Activated CD4-positive, alpha-beta T cell treated with anti-CD3 and anti-CD28 coated beads, Interleukin-2, amount 50 U/mL, for 4 hours (primary cell): ENCODE measurements around the gene KRTAP4-16.
"Not testable (repeated sequence)": the region's sequence is repeated elsewhere in the genome, so short reads cannot be mapped to it uniquely, and the experiment has no call there.

ENCODE experiments used
- DNase-seq, 2 experiments: peaks; one replicate each; pipeline ENCODE4 v3.0.0-alpha.2; 2020

Gene KRTAP4-16

GRCh38 chr17:41101586-41102259 lies at the start of gene KRTAP4-16:
Gene KRTAP4-16 (minus strand): TSS chr17:41102209. CDS start chr17:41102209, 0 bp downstream.
- no peak for DNase-seq

DNA sequence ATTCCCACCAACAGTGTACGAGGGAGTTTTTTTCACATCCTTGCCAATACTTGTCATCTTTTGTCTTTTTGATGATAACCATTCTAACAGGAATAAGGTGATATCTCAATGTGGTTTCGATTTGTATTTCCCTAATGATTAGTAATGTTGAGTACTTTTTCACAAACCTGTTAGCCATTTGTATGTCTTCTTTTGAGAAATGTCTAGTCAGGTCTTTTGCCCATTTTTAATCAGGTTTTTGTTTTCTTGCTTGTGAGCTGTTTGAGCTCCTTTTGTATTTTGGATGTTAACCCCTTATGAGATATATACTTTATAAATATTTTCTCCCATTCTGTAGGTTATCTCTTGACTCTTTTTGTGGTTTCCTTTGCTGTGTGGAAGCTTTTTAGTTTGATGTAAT lies 49.5 kb upstream of the KRTAP4-16 start:
- DNase-seq = no peak

- DNase-seq = no peak
Observed at GRCh38 chr17:41150026-41150425, 48.0 kb upstream of the KRTAP4-16 start.

DNA sequence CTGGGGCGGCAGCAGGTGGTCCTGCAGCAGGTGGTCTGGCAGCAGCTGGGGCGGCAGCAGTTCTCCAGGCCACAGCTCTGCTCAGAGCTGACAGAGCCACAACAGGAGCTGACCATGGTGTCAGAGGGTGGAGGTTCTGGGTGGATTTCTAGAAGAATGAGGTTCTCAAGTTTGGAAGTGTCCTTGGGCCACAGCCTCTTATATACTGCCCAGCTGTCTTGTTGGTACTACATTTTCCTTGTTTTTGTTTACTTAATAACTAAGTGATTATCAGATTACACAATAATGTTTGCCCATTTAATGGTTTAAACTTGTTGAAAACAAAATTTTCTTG lies 47.6 kb upstream of the KRTAP4-16 start, which contains the start of gene KRTAP4-5:
TSS of gene KRTAP4-5 (minus strand) at position 174 of the 334 bp plus-strand sequence. CDS start at position 116, 58 bp downstream.
- no peak for DNase-seq

GRCh38 chr17:41148971-41149651 lies 47.1 kb upstream of the KRTAP4-16 start:
- not testable (repeated sequence) for DNase-seq

GRCh38 chr17:41147531-41148204 lies 45.7 kb upstream of the KRTAP4-16 start:
- DNase-seq = no peak

GRCh38 chr17:41145261-41145660 lies 43.3 kb upstream of the KRTAP4-16 start:
- DNase-seq = no peak

DNA sequence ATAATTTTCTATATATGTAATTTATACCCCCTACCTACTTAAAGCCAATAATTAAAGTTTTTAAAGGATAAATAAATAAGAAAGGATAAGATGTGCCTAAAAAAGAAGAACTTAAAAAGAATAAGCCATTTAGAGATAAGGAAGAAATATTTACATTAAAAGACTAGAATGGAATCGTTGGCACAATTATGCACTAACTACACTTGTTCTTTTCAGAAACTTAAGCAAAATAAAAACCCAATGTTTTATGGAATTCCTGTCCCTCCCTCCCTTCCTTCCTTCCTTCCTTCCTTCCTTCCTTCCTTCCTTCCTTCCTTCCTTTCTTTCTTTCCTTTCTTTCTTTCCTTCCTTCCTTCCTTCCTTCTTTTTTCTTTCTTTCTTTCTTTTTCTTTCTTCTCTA lies 42.8 kb upstream of the KRTAP4-16 start:
- no peak for DNase-seq

GRCh38 chr17:41141361-41141760 lies 39.4 kb upstream of the KRTAP4-16 start:
- DNase-seq = no peak

GRCh38 chr17:41140360-41141131 lies 38.5 kb upstream of the KRTAP4-16 start, which contains the start of gene KRTAP4-6:
Gene KRTAP4-6 (minus strand): TSS chr17:41140544. CDS start chr17:41140487, 57 bp downstream.
- no peak for DNase-seq

DNA sequence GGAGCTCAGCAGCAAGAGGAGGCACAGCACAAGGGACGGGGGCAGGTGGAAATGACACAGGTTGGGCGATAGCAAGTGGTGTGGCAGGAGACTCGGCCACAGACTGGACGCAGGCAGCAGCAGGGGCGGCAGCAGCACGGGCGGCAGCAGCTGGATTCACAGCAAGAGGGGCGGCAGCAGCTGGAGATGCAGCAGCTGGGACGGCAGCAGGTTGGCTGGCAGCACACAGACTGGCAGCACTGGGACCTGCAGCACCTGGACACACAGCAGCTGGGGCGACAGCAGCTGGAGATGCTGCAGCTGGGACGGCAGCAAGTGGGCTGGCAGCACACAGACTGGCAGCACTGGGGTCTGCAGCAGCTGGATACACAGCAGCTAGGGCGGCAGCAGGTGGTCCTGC lies 37.9 kb upstream of the KRTAP4-16 start:
- DNase-seq = not testable (repeated sequence)

GRCh38 chr17:41133880-41134735 lies 32.1 kb upstream of the KRTAP4-16 start:
- DNase-seq = no peak

DNA sequence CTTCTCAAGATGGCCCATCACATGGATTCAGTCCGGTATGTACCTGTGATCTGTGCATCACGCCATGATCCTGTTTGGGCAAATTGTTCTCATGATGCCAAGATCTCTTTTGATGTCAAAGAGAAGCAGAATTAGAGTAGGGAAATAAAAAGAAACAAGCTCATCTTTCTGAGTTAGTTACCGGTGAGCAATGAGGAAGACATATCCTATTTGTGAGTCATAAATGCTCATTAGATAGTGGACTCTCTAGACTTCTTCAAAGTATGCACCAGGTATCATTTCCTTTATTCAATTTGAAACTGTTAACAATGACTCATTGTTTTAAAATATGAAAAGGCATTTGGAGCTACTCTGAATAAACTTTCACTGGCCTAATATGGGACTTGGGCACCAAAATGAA lies 30.0 kb upstream of the KRTAP4-16 start:
- DNase-seq = no peak

DNA sequence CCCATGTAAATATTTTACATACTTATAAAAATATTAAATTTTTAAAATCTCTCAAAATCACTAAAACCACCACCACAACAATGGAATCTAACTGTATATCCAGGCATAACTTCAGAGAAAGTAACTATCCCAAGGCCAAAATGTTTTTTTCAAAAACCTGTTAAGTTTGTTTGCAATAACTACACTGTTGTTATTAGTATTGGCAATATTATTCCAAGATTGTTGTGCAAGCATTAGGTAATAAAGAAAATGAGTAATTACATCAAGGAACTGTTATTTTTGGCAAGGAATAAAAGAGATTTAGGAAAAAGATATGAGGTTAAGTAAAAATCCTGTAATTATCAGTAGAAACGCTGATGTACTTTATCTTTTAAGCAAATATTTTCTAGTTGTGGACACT lies 25.4 kb upstream of the KRTAP4-16 start:
- no peak for DNase-seq

GRCh38 chr17:41126412-41126811 lies 24.4 kb upstream of the KRTAP4-16 start:
- DNase-seq = no peak

- no peak for DNase-seq
Observed at GRCh38 chr17:41125064-41125463, 23.1 kb upstream of the KRTAP4-16 start.

DNA sequence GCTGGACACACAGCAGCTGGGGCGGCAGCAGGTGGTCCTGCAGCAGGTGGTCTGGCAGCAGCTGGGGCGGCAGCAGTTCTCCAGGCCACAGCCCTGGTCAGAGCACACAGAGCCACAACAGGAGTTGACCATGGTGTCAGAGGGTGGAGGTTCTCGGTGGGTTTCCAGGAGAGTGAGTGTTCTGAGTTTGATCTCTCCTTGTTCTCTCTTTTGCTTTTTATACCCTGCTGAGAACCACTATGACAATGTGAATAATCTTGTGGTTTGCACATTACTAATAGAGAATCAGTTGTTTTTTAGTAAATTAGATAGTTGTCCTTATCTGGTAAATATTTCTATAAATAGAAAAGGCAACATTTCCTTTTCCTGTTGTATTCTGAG lies 22.0 kb upstream of the KRTAP4-16 start, which contains the start of gene KRTAP4-12:
TSS of gene KRTAP4-12 (minus strand) at position 192 of the 381 bp plus-strand sequence. CDS start at position 132, 60 bp downstream.
- not testable (repeated sequence) for DNase-seq

- DNase-seq = not testable (repeated sequence)
Observed at GRCh38 chr17:41123292-41123990, 21.4 kb upstream of the KRTAP4-16 start.

DNA sequence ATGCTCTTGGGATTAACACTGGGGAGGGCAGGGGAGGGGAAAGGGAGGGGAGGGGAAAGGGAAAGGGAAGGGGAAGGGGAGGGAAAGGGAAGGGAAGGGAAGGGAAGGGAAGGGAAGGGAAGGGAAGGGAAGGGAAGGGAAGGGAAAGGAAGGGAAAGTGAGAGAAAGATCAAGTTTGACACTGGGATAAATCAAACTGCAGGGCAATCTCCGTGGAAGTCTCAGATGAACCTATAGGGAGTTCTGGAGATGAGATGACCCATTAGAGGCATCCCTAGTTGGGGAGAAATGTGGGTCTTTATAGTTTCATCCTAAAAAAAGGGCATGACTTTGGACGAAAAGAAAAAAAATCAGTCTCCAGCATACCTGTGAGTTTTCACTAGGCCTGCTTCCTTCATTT lies 19.7 kb upstream of the KRTAP4-16 start:
- no peak for DNase-seq

GRCh38 chr17:41119696-41120690 lies 18.0 kb upstream of the KRTAP4-16 start:
- DNase-seq = not testable (repeated sequence)
